ENCODE measurements around the gene EIF4G3.
"Not testable (repeated sequence)": the region's sequence is repeated elsewhere in the genome, so short reads cannot be mapped to it uniquely, and the experiment has no call there.

The EIF4G3 gene

DNA sequence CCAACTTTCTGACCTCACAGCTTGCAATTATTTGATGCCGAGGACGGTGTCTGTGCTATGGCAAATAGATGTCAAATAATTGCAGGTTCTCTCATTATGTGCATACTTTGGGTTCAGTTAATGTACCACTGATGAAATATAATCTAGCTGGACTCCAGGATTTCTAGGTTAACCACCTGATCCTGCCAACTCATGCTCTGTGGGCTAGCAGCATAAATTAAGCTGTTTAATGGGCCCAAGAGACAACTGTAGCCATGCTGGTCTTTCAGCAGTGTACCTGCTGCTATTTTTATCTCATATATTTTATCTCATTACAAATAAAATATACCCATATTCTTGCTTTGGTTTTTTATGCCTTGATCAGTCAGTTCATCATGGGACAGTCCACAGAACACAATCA is 346.3 kb downstream of the EIF4G3 start:
- DNase-seq (ENCODE audit: low read depth in 2 of 2), result no peak

DNA sequence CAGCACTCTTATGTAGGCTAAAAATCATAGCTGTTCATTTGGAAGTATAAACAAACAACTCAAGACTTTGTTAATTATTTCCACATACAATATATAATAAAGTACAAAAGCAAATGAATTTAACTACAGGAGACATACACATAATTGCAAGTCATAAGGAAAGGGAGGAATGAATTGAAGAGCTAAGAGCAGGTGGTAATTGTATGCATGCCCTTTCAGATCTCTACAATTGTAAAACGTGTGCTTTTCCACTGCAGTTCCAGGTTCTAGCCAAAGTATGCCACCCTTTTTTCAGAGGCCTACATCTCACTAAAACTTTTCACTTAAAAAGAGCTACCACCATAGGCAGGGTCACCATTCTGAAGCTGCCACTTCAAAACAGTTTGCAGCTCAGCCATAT is 346.8 kb downstream of the EIF4G3 start:
- no peak for DNase-seq (ENCODE audit: low read depth in 2 of 2)

DNA sequence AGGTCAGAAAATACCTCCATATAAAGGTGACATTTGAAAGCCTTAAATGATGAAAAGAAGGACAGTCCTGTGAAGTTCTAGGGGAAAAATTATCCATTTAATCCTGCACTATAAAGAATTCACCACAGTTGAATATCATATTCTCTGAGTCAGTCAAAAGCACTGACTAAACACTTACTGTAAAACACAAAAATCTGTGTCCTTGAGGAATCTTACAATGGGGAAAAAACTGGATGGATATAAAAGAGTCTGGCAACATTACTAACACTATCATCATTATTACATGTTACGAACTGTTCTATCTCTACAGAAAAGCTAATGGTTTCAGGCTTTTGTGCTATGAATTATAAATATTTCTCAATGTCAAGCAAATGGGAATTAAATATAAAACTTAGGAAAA is 347.2 kb downstream of the EIF4G3 start:
- DNase-seq (ENCODE audit: low read depth in 2 of 2), result no peak

DNA sequence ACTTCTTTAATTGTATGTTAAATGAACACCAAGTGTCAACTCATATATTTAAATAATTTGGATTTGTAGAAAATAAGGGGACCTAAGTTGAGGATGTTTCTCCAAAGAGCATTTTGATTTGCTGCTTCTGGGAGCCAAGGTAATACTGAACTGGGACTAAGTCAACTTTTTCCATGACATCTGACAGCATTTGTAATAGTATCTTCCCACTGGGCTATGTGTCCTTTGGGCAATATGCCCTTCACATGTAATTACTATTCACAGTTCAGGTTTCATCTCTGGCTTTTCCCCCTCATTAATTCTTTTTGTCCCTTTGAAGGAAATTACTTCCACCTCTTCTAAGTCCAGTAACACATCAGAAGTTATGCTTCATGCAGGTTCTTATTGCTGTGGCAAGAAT is 352.9 kb downstream of the EIF4G3 start:
- DNase-seq (ENCODE audit: low read depth in 2 of 2), result no peak

DNA sequence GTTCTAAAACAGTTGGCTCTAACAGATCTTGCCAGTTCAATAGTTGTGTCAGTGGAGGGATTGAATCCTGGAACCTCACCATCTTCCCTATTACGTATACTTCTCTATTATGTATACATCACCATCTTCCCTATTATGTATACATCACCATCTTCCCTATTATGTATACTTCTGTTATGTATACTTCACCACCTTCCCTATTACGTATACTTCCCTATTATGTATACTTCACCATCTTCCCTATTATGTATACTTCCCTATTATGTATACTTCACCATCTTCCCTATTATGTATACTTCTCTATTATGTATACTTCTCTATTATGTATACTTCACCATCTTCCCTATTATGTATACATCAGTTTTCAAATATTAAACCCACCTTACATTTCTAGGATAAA is 355.2 kb downstream of the EIF4G3 start:
- no peak for DNase-seq (ENCODE audit: low read depth in 2 of 2)

DNA sequence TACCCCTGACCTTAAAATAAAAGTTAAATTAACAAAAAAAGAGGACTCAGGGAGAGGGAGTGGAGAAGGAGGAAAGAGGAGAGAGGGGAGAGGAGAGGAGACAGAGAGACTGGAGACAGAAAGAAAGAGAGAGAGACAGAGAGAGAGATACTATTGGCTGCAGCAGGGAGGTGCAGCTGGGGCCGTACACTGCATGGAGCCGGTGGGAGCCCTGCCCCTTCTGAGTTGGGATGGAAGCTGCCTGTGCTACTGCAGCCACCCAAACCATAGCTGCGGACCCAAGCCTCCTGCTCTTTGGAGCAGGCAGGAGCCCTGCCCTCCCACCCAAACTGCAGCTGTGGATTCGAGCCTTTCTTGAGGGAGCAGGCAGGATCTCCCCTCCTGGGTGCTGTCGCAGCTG is 356.9 kb downstream of the EIF4G3 start:
- DNase-seq (ENCODE audit: low read depth in 2 of 2), result no peak

DNA sequence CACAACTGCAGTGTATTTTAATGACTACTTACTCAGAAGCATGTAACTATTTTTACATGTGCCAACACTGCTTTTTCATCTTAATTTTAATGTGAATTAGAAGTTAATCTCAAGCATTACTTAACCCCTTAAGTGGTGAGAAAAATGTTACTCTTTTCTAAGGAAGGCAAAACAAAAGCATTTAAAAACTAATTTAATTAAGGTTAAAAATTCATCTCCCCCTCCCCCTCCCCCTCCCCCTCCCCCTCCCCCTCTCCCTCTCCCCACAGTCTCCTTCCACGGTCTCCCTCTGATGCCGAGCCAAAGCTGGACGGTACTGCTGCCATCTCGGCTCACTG is 362.2 kb downstream of the EIF4G3 start:
- DNase-seq (ENCODE audit: low read depth in 2 of 2), result no peak

DNA sequence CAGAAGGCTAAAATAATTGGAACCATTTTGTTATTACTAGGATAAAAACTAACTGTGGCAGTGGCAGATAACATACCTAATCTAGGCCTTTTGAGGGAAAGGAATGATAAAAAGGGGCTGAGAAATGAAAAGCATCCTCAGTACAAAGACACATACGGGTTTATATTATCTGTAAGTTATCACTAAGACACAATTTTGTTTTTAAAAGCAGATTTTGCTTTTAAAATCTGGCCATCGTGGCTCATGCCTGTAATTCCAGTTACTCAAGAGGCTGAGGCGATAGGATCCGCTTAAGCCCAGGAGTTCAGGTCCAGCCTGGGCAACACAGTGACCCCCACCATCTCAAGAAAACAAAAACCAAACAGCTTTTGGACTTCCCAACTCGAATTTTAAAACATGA is 364.8 kb downstream of the EIF4G3 start:
- DNase-seq (ENCODE audit: low read depth in 2 of 2), result no peak

DNA sequence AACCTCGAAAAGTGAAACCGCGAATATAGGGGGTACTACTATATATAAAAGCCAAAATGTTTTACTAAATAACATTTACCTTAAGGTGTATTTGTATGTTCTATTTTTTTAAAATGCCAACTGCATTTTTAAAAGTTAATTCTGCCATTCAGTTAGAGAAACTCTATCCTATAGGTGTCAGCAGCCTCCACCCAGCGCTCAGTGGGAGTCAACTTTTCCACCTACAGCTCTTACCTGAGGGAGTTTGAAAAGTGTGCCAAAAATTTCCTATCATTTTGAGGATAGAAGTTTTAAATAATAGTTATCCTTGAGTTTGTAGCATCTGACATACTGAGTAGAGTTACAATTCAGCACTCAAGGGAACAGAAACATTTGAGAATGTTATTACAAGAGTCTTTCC is 383.5 kb downstream of the EIF4G3 start:
- no peak for DNase-seq (ENCODE audit: low read depth in 2 of 2)

DNA sequence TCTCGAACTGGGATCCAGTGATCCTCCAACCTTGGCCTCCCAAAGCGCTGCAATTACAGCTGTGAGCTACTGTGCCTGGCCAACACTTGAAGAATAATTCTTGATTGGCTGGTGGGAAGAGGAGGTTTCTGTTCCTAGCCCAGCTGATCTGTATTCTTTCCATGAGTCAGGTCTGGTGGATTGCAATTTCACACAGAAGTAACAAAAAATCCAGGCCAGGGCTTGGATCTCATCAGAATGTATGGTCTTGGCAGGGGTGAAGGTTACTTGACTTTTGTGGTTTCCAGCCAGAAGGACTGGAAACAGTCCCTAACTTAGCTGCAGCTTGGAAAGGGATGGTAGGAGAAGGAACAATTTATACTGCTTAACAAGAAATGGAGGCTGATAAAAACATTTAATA is 384.5 kb downstream of the EIF4G3 start:
- peak; percentile 8 to 20 for DNase-seq (ENCODE audit: low read depth in 2 of 2)

DNA sequence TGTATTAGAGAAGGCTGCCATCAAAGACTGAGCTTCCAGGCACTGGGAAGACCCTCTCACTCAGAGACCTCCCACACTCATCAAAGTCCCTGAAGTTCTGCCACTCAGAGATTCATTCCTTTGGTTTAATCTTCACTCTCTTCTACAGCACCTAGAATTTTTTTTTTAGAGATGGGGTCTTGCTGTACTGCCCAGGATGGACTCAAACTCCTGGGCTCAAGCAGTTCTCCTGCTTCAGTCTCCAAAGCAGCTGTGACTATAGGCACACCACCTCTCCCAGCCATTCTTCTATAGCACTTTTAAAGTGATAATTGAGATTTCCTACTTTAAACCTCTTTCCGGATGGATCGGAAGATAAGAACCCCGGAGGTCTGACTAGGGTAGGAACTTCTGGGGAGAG is 385.9 kb downstream of the EIF4G3 start:
- no peak for DNase-seq (ENCODE audit: low read depth in 2 of 2)

DNA sequence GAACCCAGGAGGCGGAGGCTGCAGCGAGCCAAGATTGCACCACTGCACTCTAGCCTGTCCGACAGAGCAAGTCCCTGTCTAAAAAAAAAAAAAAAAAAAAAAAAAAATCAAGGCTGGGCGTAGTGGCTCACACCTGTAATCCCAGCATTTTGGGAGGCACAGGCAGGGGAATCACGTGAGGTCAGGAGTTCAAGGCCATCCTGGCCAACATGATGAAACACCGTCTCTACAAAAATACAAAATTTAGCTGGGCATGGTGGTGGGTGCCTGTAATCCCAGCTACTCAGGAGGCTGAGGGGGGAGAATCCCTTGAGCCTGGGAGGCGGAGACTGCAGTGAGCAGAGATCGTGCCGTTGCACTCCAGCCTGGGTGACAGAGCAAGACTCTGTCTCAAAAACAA is 387.1 kb downstream of the EIF4G3 start:
- DNase-seq (ENCODE audit: low read depth in 2 of 2), result not testable (repeated sequence)

DNA sequence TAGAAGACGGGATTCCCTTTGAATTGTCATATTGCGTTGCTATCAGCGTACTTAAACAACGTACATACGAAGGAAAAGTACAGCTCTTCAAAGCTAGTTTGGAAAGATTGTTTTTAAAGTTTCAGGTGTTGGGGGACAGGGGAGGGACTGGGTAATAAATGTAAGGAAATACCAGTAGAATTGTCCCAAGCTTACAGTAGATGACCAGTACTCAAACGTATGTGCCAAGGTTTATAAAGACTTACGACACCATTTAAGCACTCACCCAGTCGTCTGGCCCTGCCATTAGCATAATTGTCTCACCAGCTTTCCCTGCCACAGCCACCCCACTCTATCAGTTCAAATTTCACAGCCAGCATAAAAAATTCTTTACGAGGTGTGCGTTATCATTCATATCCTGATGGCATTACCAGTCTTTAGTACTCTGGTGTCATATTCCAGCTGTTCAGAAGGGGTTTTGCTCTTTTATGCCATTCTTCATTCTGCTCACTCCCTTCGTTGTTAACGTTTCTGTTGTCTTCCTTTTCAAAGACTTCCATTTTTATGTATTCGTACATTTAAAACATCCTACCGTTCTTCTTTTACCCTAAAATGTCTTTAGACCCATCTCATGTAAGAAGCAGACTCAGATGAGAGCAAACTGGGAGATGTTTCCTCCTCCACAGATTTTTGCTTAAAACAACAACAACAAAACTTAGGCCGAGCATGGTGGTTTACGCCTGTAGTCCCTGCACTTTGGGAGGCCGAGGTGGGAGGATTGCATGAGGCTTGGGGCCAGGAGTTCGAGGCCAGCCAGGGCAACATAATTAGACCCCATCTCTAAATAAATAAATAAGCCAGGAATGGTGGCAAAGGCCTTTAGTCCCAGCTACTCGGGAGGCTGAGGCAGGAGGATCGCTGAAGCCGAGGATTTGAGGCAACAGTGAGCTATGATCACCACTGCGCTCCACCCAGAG is 388.6 kb downstream of the EIF4G3 start:
- DNase-seq (ENCODE audit: low read depth in 2 of 2), result peak in 1 of 2 experiments; percentile 4

DNA sequence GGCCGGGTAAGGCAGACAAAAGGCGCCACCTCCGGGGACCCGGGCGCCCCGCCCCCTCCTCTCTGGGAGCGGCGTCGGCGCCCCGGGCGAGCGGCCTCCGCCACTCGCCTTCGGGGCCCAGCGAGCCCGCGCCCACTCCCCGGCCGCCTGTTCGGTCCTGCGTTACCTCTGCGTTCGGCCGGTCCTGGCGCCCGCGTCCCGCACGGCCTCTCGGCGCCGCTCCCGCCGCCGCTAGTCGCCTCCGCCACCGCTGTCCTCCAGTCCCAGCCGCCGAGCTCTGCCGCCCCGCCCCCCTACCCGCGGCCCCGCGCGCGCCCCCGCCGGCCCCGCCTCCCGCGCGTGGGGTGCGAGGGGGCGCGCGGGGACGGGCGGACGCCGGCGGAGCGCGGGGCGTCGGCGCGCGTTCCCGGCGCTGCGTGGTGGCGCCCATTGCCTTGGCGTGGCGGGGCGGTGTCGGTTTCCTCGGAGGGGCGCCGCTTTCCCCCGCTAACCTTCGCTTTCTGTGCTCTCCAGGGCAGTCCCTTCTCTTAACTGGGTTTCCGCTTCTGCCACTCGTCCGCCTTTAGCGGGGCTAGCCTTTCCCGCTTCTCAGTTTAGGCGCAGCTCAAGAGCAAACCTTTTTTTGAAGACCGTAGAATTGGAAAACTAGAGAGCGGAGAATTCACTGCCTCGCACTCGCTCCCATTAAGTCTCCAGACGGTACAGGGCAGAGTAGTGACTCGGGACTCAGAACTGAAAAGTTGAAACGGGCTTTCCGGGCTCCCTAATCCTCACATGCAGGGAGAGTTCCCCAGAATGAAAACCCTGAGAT is 389.5 kb downstream of the EIF4G3 start, which contains the start of gene HP1BP3:
Gene HP1BP3, minus strand, starts transcription at position 279 of the 811 bp plus-strand sequence. CDS start 6,867 bp downstream, outside the sequence.
- DNase-seq (ENCODE audit: low read depth in 2 of 2), result peak; percentile 39 to 46

DNA sequence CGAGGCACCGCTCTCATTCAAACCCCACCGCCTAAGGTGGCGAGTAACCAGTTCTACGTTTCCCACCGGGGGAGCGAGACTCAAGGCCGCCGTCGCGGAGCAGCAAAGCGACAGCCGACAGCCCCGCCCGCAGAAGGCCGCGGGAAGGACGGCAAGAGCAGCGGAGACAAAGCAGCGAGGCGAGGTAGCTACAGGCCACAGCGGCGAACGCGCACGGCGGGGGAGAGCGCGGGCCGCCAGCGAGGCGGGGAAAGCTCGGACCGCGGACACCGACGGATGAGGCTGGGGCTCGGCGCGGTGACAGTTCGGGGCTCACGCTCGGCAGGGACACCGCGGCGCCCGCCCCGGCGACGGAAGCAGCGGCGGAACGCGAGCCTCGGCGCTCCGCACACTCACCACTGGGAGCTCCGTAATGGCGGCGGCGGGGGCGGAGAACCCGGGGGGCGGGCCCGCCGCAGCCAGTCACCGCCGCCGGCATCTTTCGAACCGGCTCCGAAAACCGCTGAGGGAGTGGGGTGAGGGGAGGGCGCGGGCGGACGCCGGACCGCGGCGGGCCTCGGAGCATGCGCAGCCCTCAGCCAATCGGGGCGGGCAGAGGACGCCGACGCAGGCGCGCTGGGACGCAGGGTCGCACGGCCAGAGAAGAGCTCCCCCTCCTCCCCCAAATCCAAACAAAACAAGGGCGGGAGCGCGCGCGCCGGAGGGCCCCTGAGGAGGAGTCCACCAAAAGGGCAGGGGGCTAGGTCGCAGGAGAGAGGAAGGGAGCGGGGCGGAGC is 390.3 kb downstream of the EIF4G3 start:
- DNase-seq (ENCODE audit: low read depth in 2 of 2), result peak; percentile 88

DNA sequence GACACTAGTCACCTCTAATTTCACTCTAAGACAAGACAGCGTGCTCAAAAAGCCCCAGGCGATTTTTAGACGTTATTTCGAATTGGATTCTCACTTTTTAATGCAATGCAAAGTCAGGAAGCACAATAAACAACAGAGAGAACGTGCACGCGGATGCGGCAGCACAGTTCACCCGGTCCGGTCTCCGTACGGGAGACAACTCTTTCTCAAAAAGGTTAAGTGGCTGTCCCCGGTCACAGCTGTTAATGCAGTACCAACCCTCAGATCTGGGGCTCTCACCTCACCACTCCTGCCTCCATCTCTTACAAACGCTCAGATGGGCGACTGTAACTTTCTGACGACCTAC is 390.8 kb downstream of the EIF4G3 start:
- no peak for DNase-seq (ENCODE audit: low read depth in 2 of 2)

DNA sequence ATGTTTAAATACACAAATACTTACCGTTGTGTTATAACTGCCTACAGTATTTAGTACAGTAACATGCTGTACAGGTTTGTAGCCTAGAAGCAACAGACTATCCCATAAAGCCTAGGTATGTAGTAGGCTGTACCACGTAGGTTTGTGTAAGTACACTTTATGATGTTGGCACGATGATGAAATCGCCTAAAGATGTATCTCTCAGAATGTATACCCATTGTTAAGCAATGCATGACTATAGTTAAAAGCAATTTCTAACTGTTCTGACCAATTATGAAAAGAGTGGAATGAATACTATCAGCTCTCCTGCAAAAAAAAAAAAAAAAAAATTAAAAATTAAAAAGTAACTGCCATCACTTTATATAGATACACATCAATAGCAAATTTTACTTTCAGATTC is 401.0 kb downstream of the EIF4G3 start:
- DNase-seq (ENCODE audit: low read depth in 2 of 2), result no peak

DNA sequence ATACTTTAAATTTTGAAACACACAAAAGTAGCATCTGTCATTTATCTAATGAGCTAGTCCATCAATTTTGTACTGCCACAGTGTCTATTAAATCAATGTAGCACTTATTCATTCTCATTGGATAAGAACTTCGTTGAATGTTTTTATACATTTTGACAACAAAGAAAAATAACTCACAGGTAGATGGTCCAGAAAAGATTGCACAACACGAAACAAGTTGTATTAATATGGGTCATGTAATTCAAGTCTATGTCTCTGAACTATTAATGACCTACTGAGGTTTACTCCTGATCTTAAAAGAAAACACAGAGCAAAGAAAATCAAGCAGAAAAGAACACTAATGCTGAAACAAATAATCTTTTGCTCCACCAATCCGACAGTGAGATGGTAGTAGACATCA is 404.9 kb downstream of the EIF4G3 start:
- DNase-seq (ENCODE audit: low read depth in 2 of 2), result no peak

DNA sequence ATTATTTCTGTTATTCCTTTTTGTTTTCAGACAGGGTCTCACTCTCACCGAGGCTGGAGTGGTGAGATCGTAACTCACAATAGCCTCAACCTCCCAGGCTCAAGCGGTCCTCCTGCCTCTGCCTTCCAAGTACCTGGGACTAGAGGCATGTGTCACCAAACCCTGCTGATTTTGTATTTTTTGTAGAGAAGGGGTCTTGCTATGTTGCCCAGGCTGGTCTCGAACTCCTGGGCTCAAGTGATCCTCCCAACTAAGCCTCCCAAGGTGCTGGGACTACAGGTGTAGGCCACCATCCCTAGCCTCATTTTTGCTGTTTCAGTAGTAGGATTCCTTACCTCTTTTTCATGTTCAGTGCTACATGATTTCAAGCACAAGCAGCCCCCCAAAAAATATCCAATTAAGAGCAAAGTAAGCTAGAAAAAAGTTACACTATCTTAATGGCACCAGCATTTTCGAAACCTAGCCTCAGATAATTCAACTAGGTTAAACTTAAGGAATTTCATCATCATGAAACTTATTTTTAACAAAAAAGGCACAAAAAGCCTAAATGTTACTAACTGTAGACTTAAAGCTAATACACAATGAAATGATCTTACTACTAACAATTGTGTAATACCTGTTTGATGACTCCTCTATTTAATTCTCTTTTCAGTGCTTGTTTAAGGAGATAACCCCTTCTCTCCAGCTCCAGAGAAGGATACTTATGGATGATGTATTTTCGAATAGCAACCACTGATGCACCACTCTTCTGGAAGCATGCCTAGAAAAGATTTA is 406.2 kb downstream of the EIF4G3 start:
- no peak for DNase-seq (ENCODE audit: low read depth in 2 of 2)

DNA sequence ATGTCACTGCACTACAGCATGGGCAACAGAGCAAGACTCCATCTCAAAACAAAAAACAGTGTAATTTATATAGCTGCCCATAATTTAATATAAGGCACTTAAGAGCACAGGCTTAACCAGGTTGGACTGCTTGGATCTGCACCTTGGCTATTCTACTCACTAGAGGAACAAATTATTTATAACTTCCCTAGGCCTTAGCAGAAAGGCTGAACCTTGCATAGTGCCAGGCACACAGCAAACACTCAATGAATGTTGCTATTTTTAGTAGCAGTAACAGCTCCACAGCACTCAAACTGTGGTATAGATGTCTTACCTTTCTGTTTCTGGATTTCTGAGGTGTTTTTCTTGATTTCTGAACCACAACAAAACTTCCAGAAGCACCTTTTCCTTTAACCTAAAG is 409.4 kb downstream of the EIF4G3 start:
- DNase-seq (ENCODE audit: low read depth in 2 of 2), result no peak

DNA sequence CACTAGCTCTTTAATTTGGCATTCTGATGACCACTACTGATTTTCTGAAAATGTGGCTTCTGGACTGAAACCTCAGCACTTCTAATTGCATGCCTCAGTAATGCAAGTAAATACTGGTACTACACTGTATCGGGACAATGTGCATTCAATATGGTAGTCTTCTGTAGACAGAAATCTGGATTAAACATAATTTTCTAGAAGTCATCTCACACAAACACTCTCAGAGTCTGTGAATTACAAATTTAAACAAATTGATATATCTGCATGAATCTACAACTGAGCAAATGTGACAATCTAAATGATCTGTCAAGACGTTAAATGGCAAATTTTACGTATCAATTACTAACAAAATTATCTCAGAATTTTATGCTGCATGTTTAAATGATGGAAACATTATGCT is 413.3 kb downstream of the EIF4G3 start:
- DNase-seq (ENCODE audit: low read depth in 2 of 2), result no peak

Measured in fibroblast of skin of left quadriceps (primary cell).